CD4-positive, alpha-beta T cell treated with Interleukin-10 for 1 hour (primary cell): ENCODE results near the gene PTGER3.

ENCODE experiments used
- DNase-seq: peaks from one replicate; pipeline ENCODE4 v3.0.0-alpha.2; 2020

PTGER3 gene

DNA sequence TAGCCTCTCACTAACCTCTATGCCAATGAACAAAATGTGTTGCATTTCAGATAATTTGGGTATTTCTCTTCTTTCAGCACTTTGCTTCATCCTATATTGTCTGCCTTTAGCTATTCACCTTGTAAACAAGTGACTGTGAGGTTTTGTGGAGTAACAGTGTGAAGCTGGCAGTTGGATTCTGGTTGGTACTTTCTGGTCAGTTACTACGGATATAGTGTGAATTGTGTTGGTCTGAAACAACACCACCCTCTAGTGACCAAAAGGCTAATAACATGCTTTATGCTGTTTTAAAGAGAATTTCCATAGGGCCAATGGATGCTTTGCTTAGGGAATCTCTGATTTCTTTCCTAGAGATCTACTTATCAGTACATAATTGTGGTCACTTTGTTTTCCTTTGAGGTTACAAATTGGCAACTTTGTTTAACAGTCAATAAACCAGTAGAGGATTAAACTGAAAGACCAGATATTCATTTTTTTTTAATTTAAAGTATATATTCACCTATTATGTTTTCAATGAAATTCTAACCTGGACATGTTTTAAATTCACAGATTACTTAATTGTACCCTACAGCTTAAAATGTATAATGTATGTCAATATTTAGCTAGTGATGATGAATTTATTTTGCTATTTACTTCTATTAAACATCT, 2.5 kb upstream of the PTGER3 start:
- peak; percentile 58 for DNase-seq

DNA sequence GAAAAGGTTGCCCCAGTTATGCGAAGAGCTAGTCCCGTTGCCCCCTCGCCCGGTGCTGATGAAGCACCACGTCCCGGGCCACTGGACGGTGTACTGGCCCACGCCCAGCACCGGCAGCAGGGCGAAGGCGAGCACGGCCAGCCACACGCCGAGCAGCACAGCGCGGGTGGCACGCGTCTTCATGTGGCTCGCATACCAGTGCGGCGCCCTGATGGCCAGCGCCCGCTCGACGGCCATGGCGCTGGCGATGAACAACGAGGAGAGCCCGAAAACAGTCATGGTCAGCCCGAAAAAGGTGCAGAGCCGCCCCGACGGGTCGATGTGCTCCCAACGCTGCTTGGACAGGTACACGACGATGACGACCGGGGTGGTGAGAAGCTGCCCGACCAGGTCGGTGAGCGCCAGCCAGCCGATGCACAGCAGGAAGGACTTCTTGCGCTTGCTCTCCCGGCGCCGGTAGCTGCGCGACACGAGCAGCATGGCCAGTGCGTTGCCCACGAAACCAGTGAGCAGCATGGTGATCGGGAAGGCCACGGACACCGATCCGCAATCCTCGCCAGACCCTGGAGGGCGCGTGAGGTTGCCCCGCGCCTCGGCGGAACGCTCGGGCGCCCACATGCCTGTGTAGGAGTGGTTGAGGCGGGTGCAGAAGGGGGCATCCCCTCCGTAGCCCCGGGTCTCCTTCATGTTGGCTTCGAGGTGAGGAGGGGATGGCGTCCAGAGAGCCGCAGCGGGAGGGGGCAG, 553 bp downstream of the PTGER3 start:
- no peak for DNase-seq

DNA sequence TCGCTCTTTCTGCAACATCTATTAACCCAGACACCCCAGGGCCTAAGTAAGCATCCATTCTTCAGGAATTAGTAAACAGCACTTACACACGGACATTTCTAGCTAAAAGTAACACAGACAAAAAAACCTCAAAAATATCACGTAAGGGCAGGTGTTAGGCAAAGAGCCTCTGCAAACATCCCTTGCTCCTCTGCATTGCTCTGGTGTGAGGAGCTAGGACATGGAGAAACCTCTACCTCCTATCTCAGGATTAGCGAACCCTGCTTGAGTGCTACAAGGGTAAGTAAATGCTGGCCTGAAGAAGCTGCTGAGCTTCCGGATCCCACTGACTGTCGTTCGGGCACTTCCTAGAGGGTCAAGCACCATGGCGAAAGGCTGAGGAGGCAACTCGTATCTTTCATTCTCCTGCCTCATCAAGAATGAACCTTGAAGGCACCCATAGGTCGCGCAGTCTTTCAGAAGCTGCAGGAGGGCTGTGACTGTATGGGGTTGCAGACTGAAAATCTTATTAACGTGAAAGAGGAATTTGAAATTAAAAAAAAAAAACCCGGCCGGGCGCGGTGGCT, 2.1 kb downstream of the PTGER3 start:
- DNase-seq: no peak

DNA sequence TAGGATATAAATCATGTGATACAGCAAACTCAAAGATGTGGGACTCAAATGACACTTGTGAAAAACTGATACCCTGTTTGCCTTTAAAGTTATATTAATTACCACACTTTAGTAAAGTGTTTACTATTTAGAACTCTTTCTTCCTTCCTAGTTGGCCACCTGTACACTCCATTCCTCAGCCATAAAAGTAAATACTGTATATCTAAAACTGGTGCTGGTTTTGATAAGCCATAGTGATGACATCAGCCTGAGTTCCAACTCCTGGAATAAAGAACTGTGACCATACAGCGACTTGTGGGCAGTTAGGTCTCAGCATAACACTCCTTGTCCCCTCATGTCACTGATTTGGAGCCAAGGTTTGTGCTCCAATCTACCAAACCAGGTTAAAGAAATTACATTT, 2.8 kb downstream of the PTGER3 start:
- DNase-seq: no peak

DNA sequence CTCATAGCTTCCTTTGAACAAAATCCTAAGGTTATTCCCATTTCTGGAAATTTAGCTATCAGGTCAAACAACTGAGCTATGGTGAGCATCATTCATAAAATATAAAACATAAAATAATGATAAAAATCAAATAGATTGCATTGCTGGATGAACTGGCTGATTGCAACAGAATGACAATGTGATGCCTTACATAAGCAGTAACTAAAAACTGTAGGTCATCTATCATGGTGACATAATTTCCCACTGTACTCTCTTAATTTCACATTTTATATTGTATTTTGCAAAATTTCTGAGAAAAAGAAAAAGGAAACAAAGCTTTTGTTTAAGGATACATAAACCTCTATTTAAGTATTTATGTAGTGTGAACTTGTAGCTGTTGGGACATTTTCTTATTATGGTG, 4.6 kb downstream of the PTGER3 start:
- DNase-seq: no peak

DNA sequence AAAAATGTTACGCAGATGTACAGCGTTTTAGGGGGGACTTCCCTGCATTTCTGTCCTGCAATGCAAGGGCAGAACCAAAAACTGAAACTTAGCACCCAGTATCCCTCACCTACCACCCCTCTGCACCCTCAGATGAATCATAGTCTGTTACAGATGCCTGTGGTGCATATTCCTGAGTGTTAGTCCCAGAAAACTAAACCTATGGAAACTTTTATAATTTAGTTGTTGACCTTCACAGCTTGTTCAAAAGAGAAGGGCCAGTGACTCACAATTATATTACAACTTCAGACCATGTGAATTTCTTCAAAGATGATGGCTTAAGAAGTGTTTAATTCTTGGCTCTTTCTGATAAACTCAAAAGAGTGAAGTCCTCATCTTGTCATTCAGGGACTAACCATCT, 5.8 kb downstream of the PTGER3 start:
- DNase-seq: no peak

DNA sequence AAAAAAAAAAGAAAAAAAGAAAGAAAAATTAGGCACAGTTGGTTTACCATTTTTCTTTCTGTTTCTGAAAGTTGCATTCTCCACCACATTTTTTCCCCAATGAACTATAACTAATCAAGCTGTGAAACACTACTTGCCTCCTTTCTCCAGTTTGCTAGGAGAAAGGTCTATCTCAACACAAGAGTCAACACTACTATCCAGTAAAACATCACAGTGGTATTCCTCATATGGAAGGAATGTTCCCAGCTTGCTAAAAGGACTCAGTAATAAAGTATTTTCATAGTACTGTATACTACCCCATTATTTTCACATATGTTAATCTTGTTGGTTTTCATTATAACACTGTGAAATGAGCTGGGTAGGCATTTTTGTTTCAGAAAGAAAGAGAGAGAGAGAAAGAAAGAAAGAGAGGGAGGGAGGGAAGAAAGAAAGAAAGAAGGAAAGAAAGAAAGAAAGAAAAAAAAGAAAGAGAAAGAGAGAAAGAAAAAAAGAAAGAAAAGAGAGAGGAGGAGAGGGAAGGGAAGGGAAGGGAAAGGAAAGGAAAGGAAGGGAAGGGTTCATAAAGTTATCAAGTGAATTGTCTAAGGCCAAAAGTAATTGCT, 7.9 kb downstream of the PTGER3 start:
- DNase-seq: no peak

DNA sequence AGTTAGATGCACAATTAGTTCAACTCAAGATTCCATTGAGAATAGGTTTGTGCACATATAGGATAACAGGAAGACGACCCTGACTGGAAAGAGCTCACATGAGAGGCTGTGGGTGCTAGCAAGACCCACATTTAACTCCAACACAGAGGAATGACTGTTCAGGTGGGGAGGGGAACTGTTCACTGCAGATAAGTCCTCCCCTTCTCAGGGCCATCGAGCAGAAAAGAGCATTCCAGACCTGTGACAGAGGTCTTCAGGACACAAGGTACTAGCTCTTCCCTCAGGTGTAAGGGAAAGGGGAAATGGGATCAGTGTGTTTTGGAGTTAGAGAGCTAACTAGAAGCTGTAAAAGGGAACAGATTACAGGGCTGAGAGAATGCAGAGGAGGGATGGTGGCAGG, 8.7 kb downstream of the PTGER3 start:
- no peak for DNase-seq

DNA sequence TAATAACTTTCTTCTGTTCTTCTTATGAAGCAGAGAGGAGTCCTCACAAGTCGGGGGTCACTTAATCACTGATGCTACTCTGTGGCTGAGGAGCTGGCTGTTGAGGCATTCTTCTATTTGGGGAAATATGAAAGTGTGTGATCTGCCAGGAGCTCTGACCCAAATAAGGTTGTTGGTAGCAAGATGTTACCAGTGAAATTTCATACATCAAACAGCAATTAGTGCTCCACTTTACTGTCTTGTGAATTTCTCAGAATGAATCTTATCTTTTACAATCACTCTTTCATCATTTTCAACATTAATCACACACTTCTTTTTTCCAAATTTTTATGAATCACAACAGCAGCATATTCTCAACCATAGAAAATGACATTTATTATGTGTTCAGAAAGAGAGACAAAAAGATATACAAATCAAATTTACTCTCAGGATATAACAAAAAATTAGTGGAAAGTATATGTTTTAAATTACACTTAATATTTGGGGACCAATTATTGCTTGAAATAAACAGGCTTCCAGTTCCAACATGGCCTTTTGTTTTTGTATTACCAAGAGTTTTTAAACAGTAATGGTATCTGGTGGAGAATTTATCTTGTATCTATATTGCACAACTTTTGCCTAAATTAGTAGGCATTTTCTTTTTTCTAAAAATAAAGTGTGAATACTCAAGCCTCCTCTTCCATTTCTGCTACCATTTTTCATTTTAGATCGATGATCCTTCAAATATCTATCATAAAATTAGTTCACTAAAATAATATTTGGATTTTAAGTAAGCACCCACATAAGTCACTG, 9.6 kb downstream of the PTGER3 start:
- DNase-seq: no peak

DNA sequence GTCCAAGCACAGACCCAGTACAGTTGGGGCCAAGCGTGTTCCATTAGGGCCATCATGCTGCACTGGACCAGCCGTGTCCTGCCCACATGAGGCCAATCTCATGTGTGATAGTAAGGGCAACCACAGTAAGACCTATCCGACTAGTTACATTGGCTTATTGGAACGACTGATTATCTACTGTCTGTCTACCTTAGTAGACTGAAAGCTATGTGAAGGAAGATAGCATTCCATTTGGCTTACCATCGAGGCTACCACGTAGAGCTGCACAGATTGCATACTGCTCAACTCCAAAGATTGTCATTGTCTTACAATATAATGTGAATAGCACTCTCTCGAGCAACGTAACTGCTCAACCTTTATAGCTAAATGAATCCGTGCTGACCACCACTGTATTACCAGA, 10.6 kb downstream of the PTGER3 start:
- no peak for DNase-seq

DNA sequence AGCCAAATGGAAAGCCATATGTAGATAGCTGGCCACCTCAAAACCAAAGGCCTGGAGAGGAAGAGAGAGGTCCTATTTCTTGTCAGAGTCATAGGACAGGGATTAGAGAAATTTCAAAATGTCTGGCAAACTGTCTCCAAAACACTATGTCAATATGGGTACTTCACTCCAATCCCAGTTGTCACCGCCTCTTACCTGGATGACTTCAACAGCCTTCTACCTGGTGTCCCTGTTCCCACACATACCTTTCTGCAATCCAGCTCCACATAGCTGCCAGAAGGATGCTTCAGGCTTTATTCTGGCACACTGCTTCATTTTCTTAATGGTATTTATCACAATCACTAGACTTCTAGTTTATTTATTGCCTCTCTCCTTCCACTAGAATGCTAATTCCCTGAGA, 14.5 kb downstream of the PTGER3 start:
- no peak for DNase-seq

DNA sequence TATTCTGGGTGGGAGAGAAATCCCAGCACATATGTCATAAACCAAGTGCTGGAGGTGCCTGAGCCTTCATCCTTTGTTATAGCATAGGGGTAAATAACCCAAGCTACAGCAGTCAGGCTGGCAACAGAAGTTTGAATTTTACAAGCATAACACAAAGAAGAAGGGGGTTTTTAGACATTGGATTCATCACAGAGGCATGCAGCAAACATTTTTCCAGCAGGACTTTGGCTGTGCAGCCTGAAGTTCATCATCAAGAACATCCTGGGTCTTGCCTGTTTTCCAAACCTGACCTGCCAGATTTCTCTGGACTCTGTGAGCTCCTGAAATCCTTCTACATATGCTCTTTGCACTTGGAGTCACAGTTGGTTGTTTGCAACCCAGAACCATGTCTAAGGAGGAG, 16.2 kb downstream of the PTGER3 start:
- DNase-seq: no peak

DNA sequence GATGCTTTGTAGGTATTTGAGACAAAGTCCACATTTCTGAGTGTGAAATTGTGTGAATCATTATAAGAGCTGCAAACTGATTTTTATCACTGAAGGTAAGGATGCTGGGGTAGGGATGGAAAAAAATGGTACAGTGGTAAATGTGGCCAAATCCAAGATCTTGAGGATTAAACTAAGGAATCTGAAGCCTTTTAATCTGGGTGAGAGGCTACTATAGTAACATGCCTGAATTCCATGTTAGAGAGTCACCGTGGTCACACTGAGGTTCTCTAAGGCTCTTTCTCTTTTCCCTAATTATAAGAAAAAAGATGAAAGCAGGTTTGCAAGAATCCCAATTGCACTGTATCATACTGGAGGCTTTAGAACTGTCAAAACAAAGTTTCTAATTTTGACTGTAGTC, 17.6 kb downstream of the PTGER3 start:
- no peak for DNase-seq

DNA sequence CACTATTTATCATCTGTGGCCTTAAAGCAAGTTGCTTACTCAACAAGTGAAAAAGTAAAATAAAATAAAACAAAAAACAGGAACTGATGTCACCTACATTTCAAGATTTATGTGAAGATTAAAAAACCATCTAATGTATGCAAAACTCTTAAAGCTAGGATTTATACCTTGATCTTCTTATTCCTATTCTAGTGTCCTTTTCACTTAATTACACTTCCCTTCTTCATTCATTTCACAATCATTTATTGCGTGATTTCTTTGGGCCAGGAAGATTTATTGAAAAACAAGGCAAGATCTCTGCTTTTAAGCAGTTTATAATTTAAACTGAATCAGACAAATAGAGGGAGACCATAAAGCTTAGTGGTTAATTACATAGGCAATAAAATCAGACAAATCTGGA, 18.6 kb downstream of the PTGER3 start:
- no peak for DNase-seq

DNA sequence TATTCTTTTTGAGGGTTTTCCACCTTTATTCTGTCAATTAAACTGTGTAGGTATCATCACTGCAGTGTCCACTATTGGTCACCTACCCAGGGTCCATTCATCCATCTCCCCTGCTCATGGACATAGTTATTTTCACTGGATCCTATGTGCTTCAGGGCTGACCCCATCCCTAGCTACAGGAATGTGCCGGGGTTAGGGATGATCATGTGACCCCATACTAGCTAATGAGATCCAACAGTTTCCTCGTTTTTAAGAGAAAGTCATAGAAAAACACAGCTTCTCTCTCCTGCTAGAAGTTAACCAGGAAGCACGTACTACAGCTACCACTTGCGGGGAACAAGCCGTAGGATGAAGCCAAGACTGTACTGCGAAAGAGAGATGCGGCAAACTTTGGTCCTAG, 19.6 kb downstream of the PTGER3 start:
- DNase-seq: no peak

DNA sequence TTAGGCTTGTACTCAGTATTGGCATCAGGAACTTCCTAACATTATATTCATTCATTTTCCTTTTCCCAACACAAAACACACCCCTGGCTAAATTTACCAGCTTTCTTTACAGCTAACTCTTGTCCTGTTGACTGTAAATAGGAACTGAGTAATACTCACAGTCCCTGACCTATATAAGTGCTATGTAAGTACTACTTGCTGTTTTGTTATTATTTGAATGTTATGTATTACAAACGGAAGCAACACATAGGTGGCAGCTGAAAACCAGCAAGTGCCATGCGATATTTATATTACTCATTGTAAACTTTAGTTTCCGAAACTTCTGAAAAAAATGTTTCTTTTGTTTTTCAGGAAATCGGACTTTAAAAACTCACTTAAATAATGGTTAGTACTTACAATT, 21.5 kb downstream of the PTGER3 start:
- DNase-seq: no peak

DNA sequence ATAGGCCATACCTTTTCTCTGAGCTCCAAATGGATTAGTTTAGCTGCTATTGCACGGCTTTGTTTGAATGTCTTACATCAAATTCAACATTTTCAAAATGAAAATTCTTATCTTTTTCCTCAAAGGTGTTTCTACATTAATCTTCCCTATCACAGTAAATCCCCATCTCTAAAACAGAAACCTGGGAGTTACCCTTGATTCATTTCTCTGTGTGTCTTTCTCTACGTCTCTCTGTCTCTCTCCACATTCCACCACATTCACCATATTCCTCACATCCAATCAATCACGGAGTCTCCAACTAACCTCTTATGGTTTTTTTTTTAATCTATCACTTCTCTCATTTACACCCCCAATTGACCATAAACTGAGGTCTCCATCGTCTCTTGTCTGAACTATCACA, 24.1 kb downstream of the PTGER3 start:
- no peak for DNase-seq

DNA sequence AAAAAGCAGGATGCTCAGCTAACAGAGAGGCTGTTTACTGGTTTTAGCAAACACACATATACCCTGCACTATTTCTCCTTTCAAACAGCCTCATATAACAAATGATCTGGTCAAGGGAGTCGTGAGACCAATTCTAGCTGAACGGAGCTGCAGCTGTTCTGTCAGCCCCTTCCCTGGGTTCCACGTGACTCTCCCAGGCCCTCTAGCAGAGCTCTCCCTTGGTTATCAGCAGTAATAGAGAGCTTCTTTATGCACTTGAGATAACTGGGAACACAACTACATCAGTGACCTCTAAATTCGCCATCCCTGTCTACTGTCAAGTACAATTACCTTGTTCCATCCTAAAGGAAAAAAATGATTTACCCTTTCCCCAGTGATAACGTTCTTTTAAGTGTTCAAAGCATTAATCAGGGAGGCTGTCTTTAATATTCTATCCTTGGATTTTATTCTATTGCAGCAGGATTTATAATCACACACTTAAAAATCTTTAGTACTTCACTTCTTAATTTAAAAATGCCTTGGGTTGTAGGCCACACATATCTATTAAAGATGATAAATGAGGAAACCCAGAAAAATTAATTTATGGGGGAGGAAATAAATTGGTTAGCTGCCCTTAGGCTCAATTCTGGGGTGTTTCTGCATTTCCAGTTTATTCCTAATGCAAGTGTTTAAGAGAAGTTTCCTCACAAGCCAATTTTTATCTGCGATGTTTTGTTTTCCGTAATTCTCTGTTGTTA, 28.2 kb downstream of the PTGER3 start:
- no peak for DNase-seq

DNA sequence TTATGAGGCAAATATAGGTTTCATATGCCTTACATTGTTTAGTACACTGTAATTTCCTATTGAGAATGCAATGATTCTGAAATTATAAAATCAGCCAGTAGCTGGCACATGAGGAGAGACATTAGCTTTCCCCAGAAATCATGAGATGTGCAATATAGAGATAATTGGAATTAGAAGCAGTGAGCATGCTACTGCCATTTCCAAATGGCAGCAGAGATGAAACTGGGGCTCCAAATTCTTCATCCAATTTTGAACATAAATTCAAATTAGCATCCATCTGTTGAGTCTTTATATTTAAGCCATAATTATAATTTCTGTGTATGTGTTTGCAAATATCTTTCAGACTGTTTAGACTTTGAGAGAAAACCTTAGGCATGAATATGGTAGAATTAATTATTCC, 28.8 kb downstream of the PTGER3 start:
- DNase-seq: no peak

DNA sequence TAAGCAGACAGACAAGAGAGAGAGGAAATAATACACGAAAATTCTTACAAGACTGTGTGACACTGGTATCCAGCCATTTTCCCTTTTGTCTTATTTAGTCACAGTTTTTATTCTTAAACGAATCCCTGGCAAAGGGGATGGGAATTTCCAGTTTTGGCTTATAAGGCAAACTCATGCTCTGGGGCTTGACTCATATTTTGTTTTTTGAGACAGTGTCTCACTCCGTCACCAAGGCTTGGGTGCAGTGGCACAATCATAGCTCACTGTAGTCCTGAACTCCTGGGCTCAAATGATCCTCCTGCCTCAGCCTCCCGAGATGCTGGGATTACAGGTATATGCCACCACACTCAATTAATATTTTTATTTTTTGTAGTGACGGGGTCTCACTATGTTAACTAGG, 31.9 kb downstream of the PTGER3 start:
- DNase-seq: no peak

DNA sequence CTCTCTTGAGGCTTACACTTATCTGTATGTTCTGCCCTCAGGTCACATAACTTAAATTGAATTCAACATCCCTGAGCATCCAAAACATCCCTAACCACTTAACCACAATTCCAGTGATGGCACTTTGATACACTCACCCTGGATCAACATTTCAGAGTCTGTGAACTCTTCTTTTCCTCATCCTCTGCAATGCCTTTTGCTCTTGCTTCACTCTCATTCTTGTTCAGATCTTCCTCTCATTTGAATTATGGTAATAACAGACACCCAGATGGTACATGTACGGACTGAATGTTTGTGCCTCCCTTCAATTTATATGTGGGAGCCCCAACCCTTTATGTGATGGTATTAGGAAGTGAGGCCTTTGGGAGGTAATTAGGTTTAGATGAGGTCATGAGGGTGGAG, 33.4 kb downstream of the PTGER3 start:
- no peak for DNase-seq

DNA sequence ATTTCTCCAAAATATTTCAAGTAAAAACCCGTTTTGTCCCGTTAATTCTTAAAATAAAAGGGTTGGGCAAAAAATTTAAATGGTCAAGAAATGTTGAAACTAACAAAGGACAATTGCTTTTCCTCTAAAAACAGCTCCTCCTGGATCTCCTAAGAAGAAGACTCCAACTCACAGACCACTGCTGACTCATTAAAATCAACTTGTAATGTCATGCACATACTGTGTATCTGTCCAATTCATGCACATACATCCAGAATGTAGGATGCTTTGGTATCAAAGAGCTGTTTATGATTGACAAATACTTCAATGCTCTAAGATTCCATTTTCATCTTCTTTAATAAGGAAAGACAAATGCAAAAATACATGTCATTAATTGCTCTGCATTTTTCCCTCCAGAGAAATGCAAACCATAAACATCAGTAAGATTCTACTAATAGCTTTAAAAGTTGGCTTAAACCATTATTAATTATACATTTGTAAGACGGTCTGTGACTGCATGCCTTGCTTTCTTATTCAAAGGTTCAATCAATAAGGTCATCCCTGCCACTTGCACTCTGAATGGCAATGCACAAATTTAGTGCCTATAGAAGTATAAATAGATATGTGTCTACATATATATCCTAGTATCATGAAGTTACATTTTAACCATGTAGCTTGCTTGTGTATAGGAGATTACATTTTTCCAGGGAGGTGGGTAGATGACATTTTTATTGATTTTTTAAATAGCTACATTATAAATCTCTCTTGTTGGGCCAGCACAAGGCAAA, 44.7 kb downstream of the PTGER3 start:
- DNase-seq: no peak
